MM.1S (cell line): Measurements from ENCODE around the gene ADAMTS2.

Experiments used
- DNase-seq: peaks from one replicate; pipeline ENCODE4 v3.0.0-alpha.2; 2015
- H2AFZ ChIP-seq: fragments of 300-600 bp; sonication (generic); 2 replicates; pipeline ENCODE4 v1.6.0; 2016; ENCODE audit warnings: antibody characterized with exemption, low read length
- H3F3A ChIP-seq: fragments of 300-600 bp; sonication (generic); 2 replicates; pipeline ENCODE4 v1.6.1; 2016; ENCODE audit warnings: mild to moderate bottlenecking, antibody characterized with exemption, low read length, moderate library complexity, mixed read lengths; ENCODE audit not compliant: insufficient read depth
- H3K27ac ChIP-seq: fragments of 300-600 bp; sonication (generic); 2 replicates; pipeline ENCODE4 v1.5.1; 2016; ENCODE audit warnings: mild to moderate bottlenecking, low read length
- H3K27me3 ChIP-seq: fragments of 300-600 bp; sonication (generic); replicated peaks from 2 replicates; pipeline ENCODE4 v1.6.0; 2016; ENCODE audit warnings: low read length; ENCODE audit not compliant: insufficient read depth
- H3K36me3 ChIP-seq: fragments of 300-600 bp; sonication (generic); replicated peaks from 2 replicates; pipeline ENCODE4 v1.6.1; 2016; ENCODE audit warnings: mild to moderate bottlenecking, low read length, mixed read lengths; ENCODE audit not compliant: insufficient read depth
- H3K4me1 ChIP-seq: fragments of 300-600 bp; sonication (generic); 2 replicates; pipeline ENCODE4 v1.6.1; 2016; ENCODE audit warnings: low read length, mixed read lengths
- H3K4me2 ChIP-seq: fragments of 300-600 bp; sonication (generic); 2 replicates; pipeline ENCODE4 v1.6.0; 2016; ENCODE audit warnings: low read depth, low read length
- H3K4me3 ChIP-seq: fragments of 300-600 bp; sonication (generic); 2 replicates; pipeline ENCODE4 v1.5.1; 2016; ENCODE audit warnings: low read length, mixed read lengths
- H3K79me2 ChIP-seq: fragments of 300-600 bp; sonication (generic); 2 replicates; pipeline ENCODE4 v1.6.1; 2016; ENCODE audit warnings: mixed run types, low read length, mixed read lengths
- H3K9ac ChIP-seq: fragments of 300-600 bp; sonication (generic); 2 replicates; pipeline ENCODE4 v1.6.1; 2016; ENCODE audit warnings: low read length, mixed read lengths
- H3K9me2 ChIP-seq: fragments of 300-600 bp; sonication (generic); replicated peaks from 2 replicates; pipeline ENCODE4 v1.6.1; 2016; ENCODE audit warnings: mild to moderate bottlenecking, low read length, mixed read lengths; ENCODE audit not compliant: insufficient read depth
- H3K9me3 ChIP-seq: fragments of 300-600 bp; sonication (generic); replicated peaks from 2 replicates; pipeline ENCODE4 v1.6.1; 2016; ENCODE audit warnings: mild to moderate bottlenecking, low read length, mixed read lengths; ENCODE audit not compliant: insufficient read depth
- H4K20me1 ChIP-seq: fragments of 300-600 bp; sonication (generic); 2 replicates; pipeline ENCODE4 v1.6.1; 2016; ENCODE audit warnings: mild to moderate bottlenecking, low read length, moderate library complexity, mixed read lengths; ENCODE audit not compliant: insufficient read depth
- EZH2 ChIP-seq: fragments of 300-600 bp; sonication (generic); optimal IDR thresholded peaks from 2 replicates; pipeline ENCODE3; 2017; ENCODE audit warnings: low read depth, mild to moderate bottlenecking, antibody characterized with exemption, low read length, mixed read lengths
- EZH2phosphoT487 ChIP-seq: fragments of 300-600 bp; sonication (generic); IDR thresholded peaks from 2 replicates; pipeline ENCODE4 v1.6.1; 2018; ENCODE audit warnings: antibody characterized with exemption, low read length
- TF ChIP-seq, protein P1 (sequence below): fragments of 300-600 bp; sonication (generic); IDR thresholded peaks from 2 replicates; pipeline ENCODE4 v1.5.1; 2016; ENCODE audit warnings: antibody characterized with exemption, low read length, mixed read lengths

The ADAMTS2 gene

GRCh38 chr5:179203248-179203647, 142.0 kb downstream of the ADAMTS2 start:
- no peaks in the 10 kb centered on the region for H3K9me3 ChIP-seq
- H3K79me2 ChIP-seq = no peaks in the 10 kb centered on the region
- H3K4me2 ChIP-seq = no peak overlapping the region
- peaks cover 52% of the 10 kb centered on the region for H3K27me3 ChIP-seq
- no peak overlapping the region for H3K9ac ChIP-seq
- H3K36me3 ChIP-seq = no peaks in the 10 kb centered on the region
- no peaks in the 10 kb centered on the region for H3K9me2 ChIP-seq
- H3K4me3 ChIP-seq = no peak overlapping the region
- no peak overlapping the region for H3K27ac ChIP-seq
- H3K4me1 ChIP-seq = no peaks in the 10 kb centered on the region
- no peaks in the 10 kb centered on the region for H4K20me1 ChIP-seq
- no peak overlapping the region for H2AFZ ChIP-seq
- DNase-seq = no peak
- TF ChIP-seq EZH2 (no peak), EZH2phosphoT487 (no peak)
- TF ChIP-seq, protein P1, sequence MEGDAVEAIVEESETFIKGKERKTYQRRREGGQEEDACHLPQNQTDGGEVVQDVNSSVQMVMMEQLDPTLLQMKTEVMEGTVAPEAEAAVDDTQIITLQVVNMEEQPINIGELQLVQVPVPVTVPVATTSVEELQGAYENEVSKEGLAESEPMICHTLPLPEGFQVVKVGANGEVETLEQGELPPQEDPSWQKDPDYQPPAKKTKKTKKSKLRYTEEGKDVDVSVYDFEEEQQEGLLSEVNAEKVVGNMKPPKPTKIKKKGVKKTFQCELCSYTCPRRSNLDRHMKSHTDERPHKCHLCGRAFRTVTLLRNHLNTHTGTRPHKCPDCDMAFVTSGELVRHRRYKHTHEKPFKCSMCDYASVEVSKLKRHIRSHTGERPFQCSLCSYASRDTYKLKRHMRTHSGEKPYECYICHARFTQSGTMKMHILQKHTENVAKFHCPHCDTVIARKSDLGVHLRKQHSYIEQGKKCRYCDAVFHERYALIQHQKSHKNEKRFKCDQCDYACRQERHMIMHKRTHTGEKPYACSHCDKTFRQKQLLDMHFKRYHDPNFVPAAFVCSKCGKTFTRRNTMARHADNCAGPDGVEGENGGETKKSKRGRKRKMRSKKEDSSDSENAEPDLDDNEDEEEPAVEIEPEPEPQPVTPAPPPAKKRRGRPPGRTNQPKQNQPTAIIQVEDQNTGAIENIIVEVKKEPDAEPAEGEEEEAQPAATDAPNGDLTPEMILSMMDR = no peak
- H3F3A ChIP-seq = no peaks in the 10 kb centered on the region

- Histone ChIP-seq H3K27ac (no peak overlapping the region), H3K4me1 (no peaks in the 10 kb centered on the region), H3F3A (no peaks in the 10 kb centered on the region), H3K9me3 (no peaks in the 10 kb centered on the region), H3K27me3 (peaks cover 53% of the 10 kb centered on the region), H3K9me2 (no peaks in the 10 kb centered on the region), H3K36me3 (no peaks in the 10 kb centered on the region), H3K79me2 (no peaks in the 10 kb centered on the region), H2AFZ (no peak overlapping the region), H4K20me1 (no peaks in the 10 kb centered on the region), H3K4me3 (no peak overlapping the region), H3K9ac (no peak overlapping the region), H3K4me2 (no peak overlapping the region)
- no peak for DNase-seq
- TF ChIP-seq EZH2phosphoT487 (no peak), EZH2 (no peak)
- TF ChIP-seq, protein P1 = no peak
Measured at GRCh38 chr5:179201986-179202385, 143.3 kb downstream of the ADAMTS2 start.

DNA sequence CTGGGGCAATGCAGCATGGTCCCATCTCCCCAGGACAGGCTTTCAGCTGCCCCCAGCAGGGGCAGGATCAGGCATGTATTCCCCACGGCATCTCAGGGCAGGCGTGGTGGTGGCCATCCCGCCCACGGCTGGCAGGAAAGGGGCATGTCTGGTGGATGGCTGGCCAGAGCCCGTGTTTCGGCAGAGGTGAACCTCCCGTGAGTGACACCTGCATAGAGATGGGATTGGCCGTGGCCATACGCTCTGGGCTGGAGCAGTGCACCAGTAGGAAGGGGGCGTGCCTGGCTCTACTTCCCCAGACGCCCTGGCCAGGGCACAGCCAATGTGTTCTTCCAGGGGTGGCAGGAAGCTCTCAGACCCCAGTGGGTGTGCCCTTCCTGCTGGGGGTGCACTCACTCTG, 146.0 kb downstream of the ADAMTS2 start:
- no peak for DNase-seq
- Histone ChIP-seq H3K79me2 (no peaks in the 10 kb centered on the region), H3K4me2 (no peak overlapping the region), H3F3A (no peaks in the 10 kb centered on the region), H3K9ac (no peak overlapping the region), H3K27ac (no peak overlapping the region), H3K4me1 (no peaks in the 10 kb centered on the region), H3K4me3 (no peak overlapping the region), H3K27me3 (peaks cover 51% of the 10 kb centered on the region), H4K20me1 (no peaks in the 10 kb centered on the region), H3K9me2 (no peaks in the 10 kb centered on the region), H2AFZ (no peak overlapping the region), H3K9me3 (no peaks in the 10 kb centered on the region), H3K36me3 (no peaks in the 10 kb centered on the region)
- TF ChIP-seq EZH2 (no peak), EZH2phosphoT487 (no peak)

DNA sequence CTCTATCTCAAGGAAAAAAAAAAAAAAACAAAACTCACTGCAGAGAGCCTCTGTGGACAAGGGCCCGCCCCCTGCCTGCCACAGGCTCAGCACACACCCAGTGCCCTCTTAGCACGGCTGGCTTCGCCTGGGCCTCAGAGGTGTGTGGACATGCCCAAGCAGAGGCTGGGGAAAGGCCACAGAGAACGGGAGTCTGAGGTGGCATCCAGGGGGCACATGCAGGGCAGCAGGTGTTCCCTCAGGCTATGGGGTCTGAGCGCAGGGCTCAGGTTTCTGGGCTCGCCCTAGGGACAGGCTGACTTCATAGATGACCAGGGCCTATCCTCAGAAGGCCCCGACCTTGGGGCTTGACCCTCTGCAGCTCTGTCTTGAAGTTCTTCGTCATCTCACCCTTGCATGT, 146.4 kb downstream of the ADAMTS2 start:
- peaks cover 47% of the 10 kb centered on the region for H3K27me3 ChIP-seq
- H3K9me3 ChIP-seq = no peaks in the 10 kb centered on the region
- H2AFZ ChIP-seq = no peak overlapping the region

More for the DNA sequence above, 146.4 kb downstream of the ADAMTS2 start:
- no peak overlapping the region for H3K4me2 ChIP-seq
- TF ChIP-seq EZH2 (no peak), EZH2phosphoT487 (no peak)
- TF ChIP-seq, protein P1 = no peak
- H3K4me1 ChIP-seq = no peaks in the 10 kb centered on the region
- no peak for DNase-seq
- H3K36me3 ChIP-seq = no peaks in the 10 kb centered on the region
- H3F3A ChIP-seq = no peaks in the 10 kb centered on the region
- no peaks in the 10 kb centered on the region for H3K9me2 ChIP-seq
- no peak overlapping the region for H3K4me3 ChIP-seq
- no peak overlapping the region for H3K27ac ChIP-seq
- no peak overlapping the region for H3K9ac ChIP-seq
- H4K20me1 ChIP-seq = no peaks in the 10 kb centered on the region
- H3K79me2 ChIP-seq = no peaks in the 10 kb centered on the region
